ENCODE data around the gene NTM.
"Not testable (repeated sequence)": the region's sequence is repeated elsewhere in the genome, so short reads cannot be mapped to it uniquely, and the experiment has no call there.

The NTM gene

GRCh38 chr11:131334601-131335000, 35.8 kb upstream of the NTM start:
- H3K4me3 ChIP-seq (ENCODE audit: low read length): no peak overlapping the region
- no peak for DNase-seq (ENCODE audit: low read depth)
- TF ChIP-seq, protein P1, sequence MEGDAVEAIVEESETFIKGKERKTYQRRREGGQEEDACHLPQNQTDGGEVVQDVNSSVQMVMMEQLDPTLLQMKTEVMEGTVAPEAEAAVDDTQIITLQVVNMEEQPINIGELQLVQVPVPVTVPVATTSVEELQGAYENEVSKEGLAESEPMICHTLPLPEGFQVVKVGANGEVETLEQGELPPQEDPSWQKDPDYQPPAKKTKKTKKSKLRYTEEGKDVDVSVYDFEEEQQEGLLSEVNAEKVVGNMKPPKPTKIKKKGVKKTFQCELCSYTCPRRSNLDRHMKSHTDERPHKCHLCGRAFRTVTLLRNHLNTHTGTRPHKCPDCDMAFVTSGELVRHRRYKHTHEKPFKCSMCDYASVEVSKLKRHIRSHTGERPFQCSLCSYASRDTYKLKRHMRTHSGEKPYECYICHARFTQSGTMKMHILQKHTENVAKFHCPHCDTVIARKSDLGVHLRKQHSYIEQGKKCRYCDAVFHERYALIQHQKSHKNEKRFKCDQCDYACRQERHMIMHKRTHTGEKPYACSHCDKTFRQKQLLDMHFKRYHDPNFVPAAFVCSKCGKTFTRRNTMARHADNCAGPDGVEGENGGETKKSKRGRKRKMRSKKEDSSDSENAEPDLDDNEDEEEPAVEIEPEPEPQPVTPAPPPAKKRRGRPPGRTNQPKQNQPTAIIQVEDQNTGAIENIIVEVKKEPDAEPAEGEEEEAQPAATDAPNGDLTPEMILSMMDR (conservative IDR thresholded peaks at IDR 0.05; ENCODE audit: low read depth, low read length): no peak

GRCh38 chr11:131341900-131342299, 28.5 kb upstream of the NTM start:
- not testable (repeated sequence) for DNase-seq (ENCODE audit: low read depth); H3K4me3 ChIP-seq (ENCODE audit: low read length)

GRCh38 chr11:131342442-131342841, 28.0 kb upstream of the NTM start:
- DNase-seq (ENCODE audit: low read depth): not testable (repeated sequence)

GRCh38 chr11:131345406-131345805, 25.0 kb upstream of the NTM start:
- DNase-seq (ENCODE audit: low read depth): no peak
- H3K4me3 ChIP-seq (ENCODE audit: low read length): no peak overlapping the region
- TF ChIP-seq, protein P1 (conservative IDR thresholded peaks at IDR 0.05; ENCODE audit: low read depth, low read length): no peak

More at GRCh38 chr11:131342442-131342841, 28.0 kb upstream of the NTM start:
- not testable (repeated sequence) for H3K4me3 ChIP-seq (ENCODE audit: low read length)

DNA sequence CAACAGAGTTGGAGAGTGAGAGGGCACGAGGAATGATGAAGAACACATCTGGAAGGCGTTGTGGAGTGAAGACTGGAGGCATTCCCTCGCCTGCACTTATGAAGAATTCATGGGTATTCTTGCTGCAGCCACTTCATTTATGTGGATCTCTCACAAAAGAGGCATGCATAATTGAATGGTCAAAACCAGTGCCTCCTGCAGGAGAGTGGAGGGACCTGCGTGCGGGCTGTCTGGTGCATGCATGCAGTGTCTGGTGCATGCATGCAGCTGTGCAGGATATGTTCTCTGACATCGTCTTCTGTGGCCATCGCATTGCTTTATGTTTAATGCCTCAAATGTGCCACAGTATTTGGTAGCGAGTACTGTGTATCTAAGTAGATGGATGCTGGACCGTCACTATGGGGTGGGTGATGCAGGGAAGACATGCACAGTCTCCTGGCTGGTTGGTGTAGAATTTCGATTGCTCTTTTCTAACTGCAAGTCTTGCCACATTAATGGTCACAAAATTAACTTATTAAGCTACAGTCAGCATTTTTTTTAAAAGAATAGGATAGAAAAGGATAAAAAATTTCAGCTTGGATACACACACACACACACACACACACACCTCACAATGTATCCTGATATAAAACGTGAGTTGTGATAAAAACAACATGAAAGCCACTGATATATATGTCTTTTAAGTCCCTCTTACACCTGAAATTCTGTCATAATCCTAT, 20.9 kb upstream of the NTM start:
- H3K4me3 ChIP-seq (ENCODE audit: low read length): no peak overlapping the region
- TF ChIP-seq, protein P1 (conservative IDR thresholded peaks at IDR 0.05; ENCODE audit: low read depth, low read length): peak; percentile 8
- DNase-seq (ENCODE audit: low read depth): no peak

DNA sequence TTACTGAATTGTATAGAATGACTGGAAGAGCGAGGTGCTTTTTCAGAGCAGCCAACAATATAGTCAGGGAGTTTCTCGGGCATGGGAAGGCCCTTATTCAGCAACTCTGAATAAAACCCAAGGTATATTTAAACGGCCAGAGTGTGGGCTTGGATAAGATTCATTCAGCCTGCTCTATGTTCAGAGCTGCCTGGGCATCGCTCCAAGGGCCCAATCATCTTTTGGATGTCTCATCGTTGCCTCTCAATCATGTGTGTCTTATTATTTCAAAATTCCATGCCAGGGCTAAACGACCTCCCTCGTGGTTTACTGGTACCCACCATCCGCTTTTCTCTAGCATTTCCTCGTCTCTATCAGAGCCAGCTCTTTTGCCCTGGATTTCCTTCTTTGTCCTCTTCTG, 19.5 kb upstream of the NTM start:
- H3K4me3 ChIP-seq (ENCODE audit: low read length): no peak overlapping the region
- TF ChIP-seq, protein P1 (conservative IDR thresholded peaks at IDR 0.05; ENCODE audit: low read depth, low read length): no peak
- DNase-seq (ENCODE audit: low read depth): no peak

GRCh38 chr11:131351848-131352247, 18.6 kb upstream of the NTM start:
- no peak overlapping the region for H3K4me3 ChIP-seq (ENCODE audit: low read length)
- DNase-seq (ENCODE audit: low read depth): no peak
- TF ChIP-seq, protein P1 (conservative IDR thresholded peaks at IDR 0.05; ENCODE audit: low read depth, low read length): no peak

GRCh38 chr11:131353766-131354165, 16.6 kb upstream of the NTM start:
- no peak overlapping the region for H3K4me3 ChIP-seq (ENCODE audit: low read length)
- TF ChIP-seq, protein P1 (conservative IDR thresholded peaks at IDR 0.05; ENCODE audit: low read depth, low read length): no peak
- no peak for DNase-seq (ENCODE audit: low read depth)
